ENCODE results near the gene ADGRB2.

GRCh38 chr1:31779687-31780086 lies 15.5 kb upstream of the ADGRB2 start:
- no peak for TF ChIP-seq CTCF (IDR thresholded peaks at IDR 0.05 in 4 of 5, conservative IDR thresholded peaks at IDR 0.05 in 1 of 5)
- TF ChIP-seq POLR2A (IDR thresholded peaks at IDR 0.05) = no peak

Data from gastrocnemius medialis (tissue), 4 donors.